GM13976 (cell line): Measurements from ENCODE around the gene GRIN2A.

Experiments used
- DNase-seq: peaks from one replicate; pipeline ENCODE4 v3.0.0; 2012; ENCODE audit warnings: low spot score
- in situ Hi-C: fragments of 300-500 bp; cut with MboI; formaldehyde crosslinking; loops from one replicate; pipeline ENCODE4 v1.12.0; 2022; ENCODE audit warnings: low sequenced_read_pairs, mixed read lengths, inconsistent platforms; ENCODE audit not compliant: unreplicated experiment
- TF ChIP-seq, protein P1 (sequence below): IDR thresholded peaks from 2 replicates; pipeline ENCODE4 v1.5.1; 2012; ENCODE audit warnings: borderline replicate concordance, mild to moderate bottlenecking; ENCODE audit not compliant: insufficient read depth; ENCODE audit errors: extremely low read depth, missing control alignments, control extremely low read depth

GRIN2A gene

DNA sequence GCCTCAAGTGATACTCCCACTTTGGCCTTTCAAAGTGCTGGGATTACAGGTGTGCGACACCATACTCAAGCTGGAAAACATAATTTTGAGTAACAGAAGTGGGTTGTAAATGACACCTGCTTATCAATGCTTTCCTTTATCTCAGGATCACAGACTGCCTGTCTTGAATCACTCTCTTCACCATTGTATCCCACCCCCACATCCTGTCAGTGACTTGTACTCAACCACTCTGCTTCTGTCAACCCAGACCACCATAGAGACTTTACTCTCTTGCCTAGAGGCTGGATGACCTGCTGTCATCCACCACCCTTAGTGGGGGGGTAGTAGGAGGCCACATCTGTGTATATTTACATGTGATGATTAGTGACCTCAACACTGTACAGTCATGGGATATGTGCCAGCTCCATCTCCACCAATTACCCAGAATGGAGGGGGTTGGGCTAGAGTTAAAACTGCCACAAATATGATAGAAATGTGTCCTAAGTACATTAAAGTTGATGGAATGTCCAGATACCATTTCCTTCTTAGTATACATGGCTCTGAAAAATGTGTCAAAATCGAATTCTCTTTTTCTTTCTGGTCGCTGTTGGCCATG is 338.7 kb downstream of the GRIN2A start:
- no peak for DNase-seq
- in situ Hi-C loops, result no loop called here
- TF ChIP-seq, protein P1, sequence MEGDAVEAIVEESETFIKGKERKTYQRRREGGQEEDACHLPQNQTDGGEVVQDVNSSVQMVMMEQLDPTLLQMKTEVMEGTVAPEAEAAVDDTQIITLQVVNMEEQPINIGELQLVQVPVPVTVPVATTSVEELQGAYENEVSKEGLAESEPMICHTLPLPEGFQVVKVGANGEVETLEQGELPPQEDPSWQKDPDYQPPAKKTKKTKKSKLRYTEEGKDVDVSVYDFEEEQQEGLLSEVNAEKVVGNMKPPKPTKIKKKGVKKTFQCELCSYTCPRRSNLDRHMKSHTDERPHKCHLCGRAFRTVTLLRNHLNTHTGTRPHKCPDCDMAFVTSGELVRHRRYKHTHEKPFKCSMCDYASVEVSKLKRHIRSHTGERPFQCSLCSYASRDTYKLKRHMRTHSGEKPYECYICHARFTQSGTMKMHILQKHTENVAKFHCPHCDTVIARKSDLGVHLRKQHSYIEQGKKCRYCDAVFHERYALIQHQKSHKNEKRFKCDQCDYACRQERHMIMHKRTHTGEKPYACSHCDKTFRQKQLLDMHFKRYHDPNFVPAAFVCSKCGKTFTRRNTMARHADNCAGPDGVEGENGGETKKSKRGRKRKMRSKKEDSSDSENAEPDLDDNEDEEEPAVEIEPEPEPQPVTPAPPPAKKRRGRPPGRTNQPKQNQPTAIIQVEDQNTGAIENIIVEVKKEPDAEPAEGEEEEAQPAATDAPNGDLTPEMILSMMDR, result no peak

GRCh38 chr16:9840761-9841665 is 341.2 kb downstream of the GRIN2A start:
- TF ChIP-seq, protein P1, result no peak
- in situ Hi-C loops, result no loop called here
- no peak for DNase-seq

DNA sequence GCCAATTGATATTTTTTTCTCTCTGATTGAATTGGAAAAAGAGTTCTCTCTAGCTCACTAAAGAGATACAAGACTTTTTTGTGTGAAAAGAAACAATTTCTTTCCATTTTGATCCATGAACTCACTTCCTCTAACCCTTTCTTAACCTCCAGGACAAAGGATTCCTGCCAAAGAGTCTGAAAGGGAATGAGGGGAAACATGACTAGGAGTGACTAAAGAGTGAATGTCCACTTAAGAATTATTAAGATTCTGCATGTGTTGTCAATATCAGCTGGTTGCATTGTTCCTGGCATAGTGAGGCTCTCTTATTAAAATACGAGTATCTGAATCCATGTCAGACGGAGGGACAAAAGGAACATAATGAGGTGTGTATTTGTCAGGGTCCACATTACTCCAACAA is 344.7 kb downstream of the GRIN2A start:
- no peak for DNase-seq
- in situ Hi-C loops, result no loop called here
- TF ChIP-seq, protein P1, result no peak

- TF ChIP-seq, protein P1, result no peak
- DNase-seq, result peak; percentile 10
- in situ Hi-C loops, result no loop called here
Measured at GRCh38 chr16:9836118-9836736, 346.0 kb downstream of the GRIN2A start.

- TF ChIP-seq, protein P1, result no peak
- in situ Hi-C loops, result no loop called here
- DNase-seq, result no peak
Measured at GRCh38 chr16:9827062-9827752, 355.0 kb downstream of the GRIN2A start.

DNA sequence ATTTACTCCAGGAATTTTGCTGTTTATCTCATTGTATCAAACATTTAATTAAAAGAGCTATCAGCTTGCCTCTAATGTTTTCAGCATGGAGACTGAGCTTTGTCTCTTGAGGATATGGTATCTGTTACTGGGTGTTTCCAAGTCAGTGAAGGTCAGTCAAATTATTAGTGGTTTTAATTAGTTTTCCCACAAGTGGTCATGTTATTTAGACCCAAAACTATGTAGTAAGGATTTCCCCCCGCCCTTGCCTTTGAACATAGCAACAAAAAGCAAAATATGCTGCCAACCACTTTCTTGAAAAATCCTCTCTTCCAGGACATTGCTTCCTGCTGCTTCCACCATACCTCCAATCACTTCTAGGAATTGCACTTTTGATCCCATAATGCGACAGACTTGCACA is 355.6 kb downstream of the GRIN2A start:
- in situ Hi-C loops, result no loop called here
- DNase-seq, result no peak
- TF ChIP-seq, protein P1, result no peak
